ENCODE data around the gene FADS3. TPM values are rescaled to one million over a fixed set of nuclear protein-coding genes. Genes with fewer than 3 reads are reported as not detected.

Gene FADS3
- total and polyA plus RNA-seq, 2 of the 13 experiments (the other 11 are each of a cell fraction or from before 2014, with no cell fraction given) = 13.4 to 23.2 TPM

GRCh38 chr11:61836193-61836592, 55.2 kb downstream of the FADS3 start:
- in situ Hi-C loops (cut with HindIII; ENCODE audit: extremely low pct_ligation_motif_present, low pct_unique_long_range_greater_than_20kb) = no loop called here

GRCh38 chr11:61834278-61835048, 56.9 kb downstream of the FADS3 start:
- H3K27me3 ChIP-seq (ENCODE audit: control insufficient read depth in 1 of 2, insufficient read depth in 2 of 2, low read length in 2 of 2) = no peaks in the 10 kb centered on the region
- no peak for DNase-seq (ENCODE audit: low spot score)
- FAIRE-seq = no peak
- H2AFZ ChIP-seq (ENCODE audit: low read length) = no peak overlapping the region
- H3K36me3 ChIP-seq (replicated peaks in 1 of 2; ENCODE audit: control insufficient read depth in 1 of 2, insufficient read depth in 2 of 2, low read length in 2 of 2) = peaks cover 0 to 2% of the 10 kb centered on the region in 2 experiments; a peak in 2 of 5 replicates
- H3K4me1 ChIP-seq (ENCODE audit: insufficient read depth, low read length) = peaks cover 25% of the 10 kb centered on the region
- no TSS peak for BruUV-seq (replicated peaks)
- WGBS (ENCODE audit: low lambda C conversion rate) = 90% methylated on average over 7 of the region's 12 CpGs
- no peak; the same call in 2 of the 3 replicates for ATAC-seq
- H3K4me3 ChIP-seq (replicated peaks in 1 of 3; ENCODE audit: insufficient read depth in 1 of 3, low read depth in 2 of 3, low read length in 3 of 3) = no peak overlapping the region
- in situ Hi-C loops (cut with HindIII; ENCODE audit: extremely low pct_ligation_motif_present, low pct_unique_long_range_greater_than_20kb) = no loop called here
- intact Hi-C loops (cut with micrococcal nuclease; ENCODE audit: unreplicated experiment) = no loop called here
- ChIA-PET CTCF (ENCODE audit: low intra/inter-chr PET ratio, low total read pairs) (no interaction called here), POLR2A (no interaction called here)
- H3K9ac ChIP-seq (ENCODE audit: insufficient read depth, low read depth, low read length) = no peak overlapping the region
- no peak overlapping the region for H3K4me2 ChIP-seq (ENCODE audit: low read depth, low read length)
- no peaks in the 10 kb centered on the region for H4K20me1 ChIP-seq (ENCODE audit: insufficient read depth, low read length)
- no peaks in the 10 kb centered on the region for H3K9me3 ChIP-seq (ENCODE audit: low read length)
- no peak overlapping the region for H3K27ac ChIP-seq (ENCODE audit: extremely low read length, insufficient read depth, low read length)
- H3K79me2 ChIP-seq (ENCODE audit: insufficient read depth, low read length) = peaks cover 23% of the 10 kb centered on the region
- TF ChIP-seq NFYC (CRISPR knock-in tag; IDR thresholded peaks at IDR 0.05) (no peak), YEATS4 (CRISPR knock-in tag; IDR thresholded peaks at IDR 0.05; ENCODE audit: borderline replicate concordance) (no peak), ZMYM3 (CRISPR knock-in tag; IDR thresholded peaks at IDR 0.05) (no peak), ZNF547 (CRISPR knock-in tag; IDR thresholded peaks at IDR 0.05) (no peak), ZBTB42 (CRISPR knock-in tag; IDR thresholded peaks at IDR 0.05) (no peak), ARID5B (CRISPR knock-in tag; IDR thresholded peaks at IDR 0.05) (no peak), ZNF670 (CRISPR knock-in tag; IDR thresholded peaks at IDR 0.05; ENCODE audit: borderline replicate concordance) (no peak), MNT (IDR thresholded peaks at IDR 0.05) (no peak), XBP1 (CRISPR knock-in tag; IDR thresholded peaks at IDR 0.05) (no peak), GATAD1 (CRISPR knock-in tag; IDR thresholded peaks at IDR 0.05) (no peak)

More at GRCh38 chr11:61836193-61836592, 55.2 kb downstream of the FADS3 start:
- ATAC-seq (no peak), DNase-seq (ENCODE audit: low spot score) (no peak), FAIRE-seq (no peak)
- TF ChIP-seq ASH2L (IDR thresholded peaks at IDR 0.05; ENCODE audit: insufficient read length, low read depth, low read length) (no peak), THYN1 (CRISPR knock-in tag; IDR thresholded peaks at IDR 0.05; ENCODE audit: borderline replicate concordance, low read depth) (no peak), ZNF33A (CRISPR knock-in tag; IDR thresholded peaks at IDR 0.05; ENCODE audit: borderline replicate concordance) (no peak), ZNF10 (CRISPR knock-in tag; IDR thresholded peaks at IDR 0.05; ENCODE audit: borderline replicate concordance, low read depth) (no peak)
- H3K27me3 ChIP-seq (ENCODE audit: control insufficient read depth in 1 of 2, insufficient read depth in 2 of 2, low read length in 2 of 2) = no peaks in the 10 kb centered on the region
- H3K9ac ChIP-seq (ENCODE audit: insufficient read depth, low read depth, low read length) = no peak overlapping the region
- no peak overlapping the region for H3K4me3 ChIP-seq (replicated peaks in 1 of 3; ENCODE audit: insufficient read depth in 1 of 3, low read depth in 2 of 3, low read length in 3 of 3)
- H3K79me2 ChIP-seq (ENCODE audit: insufficient read depth, low read length) = peaks cover 6% of the 10 kb centered on the region
- no peak overlapping the region for H3K27ac ChIP-seq (ENCODE audit: extremely low read length, insufficient read depth, low read length)
- H3K9me3 ChIP-seq (ENCODE audit: low read length) = no peaks in the 10 kb centered on the region
- peaks cover 3 to 19% of the 10 kb centered on the region in 2 experiments for H3K36me3 ChIP-seq (replicated peaks in 1 of 2; ENCODE audit: control insufficient read depth in 1 of 2, insufficient read depth in 2 of 2, low read length in 2 of 2)
- ChIA-PET POLR2A (no interaction called here), CTCF (ENCODE audit: low intra/inter-chr PET ratio, low total read pairs) (no interaction called here)
- H3K4me2 ChIP-seq (ENCODE audit: low read depth, low read length) = no peak overlapping the region
- WGBS (ENCODE audit: low lambda C conversion rate) = 98% methylated on average over 8 of the region's 8 CpGs
- no peaks in the 10 kb centered on the region for H4K20me1 ChIP-seq (ENCODE audit: insufficient read depth, low read length)
- H2AFZ ChIP-seq (ENCODE audit: low read length) = no peak overlapping the region
- intact Hi-C loops (cut with micrococcal nuclease; ENCODE audit: unreplicated experiment) = no loop called here
- BruUV-seq (replicated peaks) = no TSS peak
- H3K4me1 ChIP-seq (ENCODE audit: insufficient read depth, low read length) = peaks cover 8% of the 10 kb centered on the region
